H1 (cell line): ENCODE measurements around the gene EXD3. TPM values are rescaled to one million over a fixed set of nuclear protein-coding genes. Genes with fewer than 3 reads are reported as not detected.

Experiments used
- CTBP2 ChIP-seq: IDR thresholded peaks from 2 replicates; pipeline ENCODE4 v1.7.0; 2011; ENCODE audit warnings: borderline replicate concordance, mild to moderate bottlenecking, moderate library complexity, mixed read lengths, low read length; ENCODE audit not compliant: insufficient read depth, insufficient read length
- RXRA ChIP-seq: IDR thresholded peaks from 2 replicates; pipeline ENCODE4 v1.6.1; 2011; ENCODE audit warnings: low read depth, mild to moderate bottlenecking, low read length, moderate library complexity; ENCODE audit not compliant: insufficient read depth
- TEAD4 ChIP-seq: IDR thresholded peaks from 2 replicates; pipeline ENCODE4 v1.6.1; 2012; ENCODE audit warnings: low read depth, low read length, inconsistent platforms, mixed read lengths
- polyA plus RNA-seq, 7 experiments: library from polyadenylated mRNA; depleted of rRNA in 3 of 7; stranded (reverse) in 5 of 7; unstranded in 2 of 7; fragments of >200 nt in 5 of 7; fragments of 200-250 nt in 2 of 7; gene quantifications; 1 replicate in 5 of 7; 2 replicates in 1 of 7; 4 replicates in 1 of 7; pipeline versions ENCODE4 v1.2.1 to v1.2.3, GENCODE V29; 2011 to 2013; ENCODE audit warnings: missing spikeins in 2 of 7, mixed read lengths in 2 of 7
- total RNA-seq: library from RNA; stranded (reverse); fragmentation: NEBNext Ultra II Directional; extraction: Animal tissue kit (Norgen Biotek cat#: 25700); gene quantifications from 2 replicates; pipeline ENCODE4 v1.2.1, GENCODE V29; 2021
- TF ChIP-seq, protein P1 (sequence below): fragments of 300-600 bp; sonication (generic); IDR thresholded peaks from 2 replicates; pipeline ENCODE4 v1.7.1; 2012; ENCODE audit warnings: low read length, moderate library complexity, mild to moderate bottlenecking, inconsistent platforms; ENCODE audit not compliant: insufficient replicate concordance
- TF ChIP-seq, protein P2 (sequence below): IDR thresholded peaks from 2 replicates; pipeline ENCODE4 v1.6.1; 2011; ENCODE audit warnings: low read depth, mild to moderate bottlenecking, low read length; ENCODE audit not compliant: insufficient read depth

The EXD3 gene
- total and polyA plus RNA-seq, 2 of the 8 experiments (the other 6 are each of a cell fraction or from before 2014, with no cell fraction given), result 7.2 to 9.4 TPM

DNA sequence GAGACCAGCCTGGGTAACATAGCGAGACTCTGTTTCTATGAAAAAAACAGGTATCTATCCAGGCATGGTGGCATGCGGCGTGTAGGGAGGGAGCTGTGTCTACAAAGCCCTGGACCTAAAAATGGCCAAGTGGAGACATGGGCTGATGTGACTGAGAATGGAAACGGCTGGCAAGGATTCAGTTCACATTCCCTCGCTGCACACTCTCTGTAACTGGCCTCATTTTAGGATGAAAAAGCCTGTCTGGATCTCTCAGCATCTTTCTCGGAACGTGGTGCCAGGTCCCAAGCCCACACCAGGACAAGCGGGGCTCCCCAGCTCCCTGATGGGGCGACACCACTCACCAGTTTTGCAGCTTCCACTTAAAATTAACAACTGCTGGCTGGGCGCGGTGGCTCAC, 13.4 kb downstream of the EXD3 start (continued):
- TF ChIP-seq, protein P1, sequence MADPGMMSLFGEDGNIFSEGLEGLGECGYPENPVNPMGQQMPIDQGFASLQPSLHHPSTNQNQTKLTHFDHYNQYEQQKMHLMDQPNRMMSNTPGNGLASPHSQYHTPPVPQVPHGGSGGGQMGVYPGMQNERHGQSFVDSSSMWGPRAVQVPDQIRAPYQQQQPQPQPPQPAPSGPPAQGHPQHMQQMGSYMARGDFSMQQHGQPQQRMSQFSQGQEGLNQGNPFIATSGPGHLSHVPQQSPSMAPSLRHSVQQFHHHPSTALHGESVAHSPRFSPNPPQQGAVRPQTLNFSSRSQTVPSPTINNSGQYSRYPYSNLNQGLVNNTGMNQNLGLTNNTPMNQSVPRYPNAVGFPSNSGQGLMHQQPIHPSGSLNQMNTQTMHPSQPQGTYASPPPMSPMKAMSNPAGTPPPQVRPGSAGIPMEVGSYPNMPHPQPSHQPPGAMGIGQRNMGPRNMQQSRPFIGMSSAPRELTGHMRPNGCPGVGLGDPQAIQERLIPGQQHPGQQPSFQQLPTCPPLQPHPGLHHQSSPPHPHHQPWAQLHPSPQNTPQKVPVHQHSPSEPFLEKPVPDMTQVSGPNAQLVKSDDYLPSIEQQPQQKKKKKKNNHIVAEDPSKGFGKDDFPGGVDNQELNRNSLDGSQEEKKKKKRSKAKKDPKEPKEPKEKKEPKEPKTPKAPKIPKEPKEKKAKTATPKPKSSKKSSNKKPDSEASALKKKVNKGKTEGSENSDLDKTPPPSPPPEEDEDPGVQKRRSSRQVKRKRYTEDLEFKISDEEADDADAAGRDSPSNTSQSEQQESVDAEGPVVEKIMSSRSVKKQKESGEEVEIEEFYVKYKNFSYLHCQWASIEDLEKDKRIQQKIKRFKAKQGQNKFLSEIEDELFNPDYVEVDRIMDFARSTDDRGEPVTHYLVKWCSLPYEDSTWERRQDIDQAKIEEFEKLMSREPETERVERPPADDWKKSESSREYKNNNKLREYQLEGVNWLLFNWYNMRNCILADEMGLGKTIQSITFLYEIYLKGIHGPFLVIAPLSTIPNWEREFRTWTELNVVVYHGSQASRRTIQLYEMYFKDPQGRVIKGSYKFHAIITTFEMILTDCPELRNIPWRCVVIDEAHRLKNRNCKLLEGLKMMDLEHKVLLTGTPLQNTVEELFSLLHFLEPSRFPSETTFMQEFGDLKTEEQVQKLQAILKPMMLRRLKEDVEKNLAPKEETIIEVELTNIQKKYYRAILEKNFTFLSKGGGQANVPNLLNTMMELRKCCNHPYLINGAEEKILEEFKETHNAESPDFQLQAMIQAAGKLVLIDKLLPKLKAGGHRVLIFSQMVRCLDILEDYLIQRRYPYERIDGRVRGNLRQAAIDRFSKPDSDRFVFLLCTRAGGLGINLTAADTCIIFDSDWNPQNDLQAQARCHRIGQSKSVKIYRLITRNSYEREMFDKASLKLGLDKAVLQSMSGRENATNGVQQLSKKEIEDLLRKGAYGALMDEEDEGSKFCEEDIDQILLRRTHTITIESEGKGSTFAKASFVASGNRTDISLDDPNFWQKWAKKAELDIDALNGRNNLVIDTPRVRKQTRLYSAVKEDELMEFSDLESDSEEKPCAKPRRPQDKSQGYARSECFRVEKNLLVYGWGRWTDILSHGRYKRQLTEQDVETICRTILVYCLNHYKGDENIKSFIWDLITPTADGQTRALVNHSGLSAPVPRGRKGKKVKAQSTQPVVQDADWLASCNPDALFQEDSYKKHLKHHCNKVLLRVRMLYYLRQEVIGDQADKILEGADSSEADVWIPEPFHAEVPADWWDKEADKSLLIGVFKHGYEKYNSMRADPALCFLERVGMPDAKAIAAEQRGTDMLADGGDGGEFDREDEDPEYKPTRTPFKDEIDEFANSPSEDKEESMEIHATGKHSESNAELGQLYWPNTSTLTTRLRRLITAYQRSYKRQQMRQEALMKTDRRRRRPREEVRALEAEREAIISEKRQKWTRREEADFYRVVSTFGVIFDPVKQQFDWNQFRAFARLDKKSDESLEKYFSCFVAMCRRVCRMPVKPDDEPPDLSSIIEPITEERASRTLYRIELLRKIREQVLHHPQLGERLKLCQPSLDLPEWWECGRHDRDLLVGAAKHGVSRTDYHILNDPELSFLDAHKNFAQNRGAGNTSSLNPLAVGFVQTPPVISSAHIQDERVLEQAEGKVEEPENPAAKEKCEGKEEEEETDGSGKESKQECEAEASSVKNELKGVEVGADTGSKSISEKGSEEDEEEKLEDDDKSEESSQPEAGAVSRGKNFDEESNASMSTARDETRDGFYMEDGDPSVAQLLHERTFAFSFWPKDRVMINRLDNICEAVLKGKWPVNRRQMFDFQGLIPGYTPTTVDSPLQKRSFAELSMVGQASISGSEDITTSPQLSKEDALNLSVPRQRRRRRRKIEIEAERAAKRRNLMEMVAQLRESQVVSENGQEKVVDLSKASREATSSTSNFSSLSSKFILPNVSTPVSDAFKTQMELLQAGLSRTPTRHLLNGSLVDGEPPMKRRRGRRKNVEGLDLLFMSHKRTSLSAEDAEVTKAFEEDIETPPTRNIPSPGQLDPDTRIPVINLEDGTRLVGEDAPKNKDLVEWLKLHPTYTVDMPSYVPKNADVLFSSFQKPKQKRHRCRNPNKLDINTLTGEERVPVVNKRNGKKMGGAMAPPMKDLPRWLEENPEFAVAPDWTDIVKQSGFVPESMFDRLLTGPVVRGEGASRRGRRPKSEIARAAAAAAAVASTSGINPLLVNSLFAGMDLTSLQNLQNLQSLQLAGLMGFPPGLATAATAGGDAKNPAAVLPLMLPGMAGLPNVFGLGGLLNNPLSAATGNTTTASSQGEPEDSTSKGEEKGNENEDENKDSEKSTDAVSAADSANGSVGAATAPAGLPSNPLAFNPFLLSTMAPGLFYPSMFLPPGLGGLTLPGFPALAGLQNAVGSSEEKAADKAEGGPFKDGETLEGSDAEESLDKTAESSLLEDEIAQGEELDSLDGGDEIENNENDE, result no peak
- TF ChIP-seq TEAD4 (no peak), RXRA (no peak), CTBP2 (no peak)
- TF ChIP-seq, protein P2, sequence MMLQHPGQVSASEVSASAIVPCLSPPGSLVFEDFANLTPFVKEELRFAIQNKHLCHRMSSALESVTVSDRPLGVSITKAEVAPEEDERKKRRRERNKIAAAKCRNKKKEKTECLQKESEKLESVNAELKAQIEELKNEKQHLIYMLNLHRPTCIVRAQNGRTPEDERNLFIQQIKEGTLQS, result no peak
